ENCODE data around the gene RAB12. TPM values are rescaled to one million over a fixed set of nuclear protein-coding genes. Genes with fewer than 3 reads are reported as not detected.

Gene RAB12
- total RNA-seq, 4 donors from 2014 or later, result 36.3 to 60.9 (median 49.8) TPM

DNA sequence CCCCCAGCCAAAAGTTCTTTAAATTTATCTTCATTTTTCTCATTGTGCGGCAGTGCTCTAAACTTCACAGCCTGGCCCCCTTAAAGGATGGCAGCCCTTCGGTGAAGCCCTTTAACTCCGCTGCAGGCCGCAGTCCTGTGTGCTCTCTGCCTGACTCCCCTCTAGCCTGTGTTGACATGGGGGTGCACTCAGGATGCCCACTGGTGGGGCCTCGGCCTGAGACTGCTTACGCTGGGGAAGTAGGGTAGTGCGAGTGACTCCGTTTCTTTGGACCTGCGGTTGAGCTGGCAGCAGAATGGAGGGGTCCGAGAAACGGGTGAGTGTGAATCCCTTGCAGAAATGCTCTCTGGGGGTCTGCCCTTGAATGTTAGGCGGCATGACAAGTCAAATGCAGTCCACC lies 5.6 kb downstream of the RAB12 start:
- intact Hi-C loops (cut with DNase I), result no loop called here
- Histone ChIP-seq H3K4me3 (replicated peaks in 1 of 3) (no peak overlapping the region), H3K36me3 (no peaks in the 10 kb centered on the region), H3K4me1 (peaks cover 26 to 29% of the 10 kb centered on the region in 2 donors), H3K9me3 (no peaks in the 10 kb centered on the region), H3K27me3 (no peaks in the 10 kb centered on the region), H3K27ac (no peak overlapping the region)
- TF ChIP-seq POLR2A (IDR thresholded peaks at IDR 0.05), result no peak
- TF ChIP-seq, protein P1, sequence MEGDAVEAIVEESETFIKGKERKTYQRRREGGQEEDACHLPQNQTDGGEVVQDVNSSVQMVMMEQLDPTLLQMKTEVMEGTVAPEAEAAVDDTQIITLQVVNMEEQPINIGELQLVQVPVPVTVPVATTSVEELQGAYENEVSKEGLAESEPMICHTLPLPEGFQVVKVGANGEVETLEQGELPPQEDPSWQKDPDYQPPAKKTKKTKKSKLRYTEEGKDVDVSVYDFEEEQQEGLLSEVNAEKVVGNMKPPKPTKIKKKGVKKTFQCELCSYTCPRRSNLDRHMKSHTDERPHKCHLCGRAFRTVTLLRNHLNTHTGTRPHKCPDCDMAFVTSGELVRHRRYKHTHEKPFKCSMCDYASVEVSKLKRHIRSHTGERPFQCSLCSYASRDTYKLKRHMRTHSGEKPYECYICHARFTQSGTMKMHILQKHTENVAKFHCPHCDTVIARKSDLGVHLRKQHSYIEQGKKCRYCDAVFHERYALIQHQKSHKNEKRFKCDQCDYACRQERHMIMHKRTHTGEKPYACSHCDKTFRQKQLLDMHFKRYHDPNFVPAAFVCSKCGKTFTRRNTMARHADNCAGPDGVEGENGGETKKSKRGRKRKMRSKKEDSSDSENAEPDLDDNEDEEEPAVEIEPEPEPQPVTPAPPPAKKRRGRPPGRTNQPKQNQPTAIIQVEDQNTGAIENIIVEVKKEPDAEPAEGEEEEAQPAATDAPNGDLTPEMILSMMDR (IDR thresholded peaks at IDR 0.05), result no peak
- WGBS, 2 donors, result 93 to 94% methylated on average over 12 of the region's 12 CpGs
- no peak for DNase-seq

DNA sequence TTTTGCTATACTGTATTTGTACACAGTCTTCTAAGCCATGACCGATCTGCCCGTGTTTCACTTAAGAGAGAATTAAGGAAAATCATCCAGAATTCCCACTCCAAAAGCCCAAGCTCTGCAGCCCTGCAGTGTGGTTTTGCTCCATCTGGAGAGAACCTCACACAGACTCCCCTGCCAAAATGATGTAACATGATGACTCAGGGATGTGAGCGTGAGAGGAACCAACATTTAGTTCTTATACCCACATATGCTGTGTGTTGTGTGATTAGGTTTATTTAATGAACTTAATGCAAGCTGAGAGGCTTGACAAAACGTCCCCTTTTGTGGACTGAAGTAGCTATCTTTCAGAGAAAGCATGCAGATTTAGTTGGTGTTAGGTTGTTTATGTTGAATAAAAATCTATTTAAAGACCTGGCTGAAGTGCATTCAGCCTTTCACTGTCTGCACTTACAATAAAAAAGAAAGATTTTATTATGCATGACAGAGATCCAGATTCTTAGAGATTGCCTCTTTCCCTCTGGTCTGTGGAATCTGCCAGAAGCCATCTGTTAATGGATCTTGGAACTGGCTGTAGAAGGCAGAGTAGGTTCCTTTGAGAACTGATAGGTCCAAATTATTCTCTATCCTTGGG lies 6.3 kb downstream of the RAB12 start:
- TF ChIP-seq POLR2A (IDR thresholded peaks at IDR 0.05), result no peak
- TF ChIP-seq, protein P1 (IDR thresholded peaks at IDR 0.05), result no peak
- Histone ChIP-seq H3K27ac (no peak overlapping the region), H3K27me3 (no peaks in the 10 kb centered on the region), H3K9me3 (no peaks in the 10 kb centered on the region), H3K4me1 (peaks cover 23 to 31% of the 10 kb centered on the region in 2 donors), H3K36me3 (no peaks in the 10 kb centered on the region), H3K4me3 (replicated peaks in 1 of 3) (no peak overlapping the region)
- intact Hi-C loops (cut with DNase I), result no loop called here
- no peak for DNase-seq
- WGBS, 2 donors, result 48 to 66% methylated on average over 4 of the region's 4 CpGs

DNA sequence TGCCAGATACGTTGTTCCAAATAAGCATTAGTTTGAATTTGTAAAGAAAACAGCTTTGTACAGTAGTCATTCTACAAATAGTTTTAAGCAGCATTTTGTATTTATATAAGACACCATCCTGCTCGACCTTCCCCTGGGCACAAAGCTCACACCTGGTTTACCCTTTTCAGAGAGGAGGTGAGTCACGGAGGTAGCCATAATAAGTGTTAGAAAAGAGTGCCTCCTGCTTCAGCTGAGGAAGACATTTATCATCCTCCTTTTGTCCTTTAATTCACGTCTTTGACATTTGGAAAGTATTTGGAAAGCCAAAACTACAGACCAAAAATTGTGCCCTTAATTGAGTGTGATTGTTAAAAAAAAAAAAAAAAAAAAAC lies 6.8 kb downstream of the RAB12 start:
- H3K4me1 ChIP-seq, result peaks cover 19 to 33% of the 10 kb centered on the region in 2 donors
- H3K27ac ChIP-seq, result no peak overlapping the region
- 66 to 80% methylated on average over 4 of the region's 4 CpGs for WGBS, 2 donors

DNA sequence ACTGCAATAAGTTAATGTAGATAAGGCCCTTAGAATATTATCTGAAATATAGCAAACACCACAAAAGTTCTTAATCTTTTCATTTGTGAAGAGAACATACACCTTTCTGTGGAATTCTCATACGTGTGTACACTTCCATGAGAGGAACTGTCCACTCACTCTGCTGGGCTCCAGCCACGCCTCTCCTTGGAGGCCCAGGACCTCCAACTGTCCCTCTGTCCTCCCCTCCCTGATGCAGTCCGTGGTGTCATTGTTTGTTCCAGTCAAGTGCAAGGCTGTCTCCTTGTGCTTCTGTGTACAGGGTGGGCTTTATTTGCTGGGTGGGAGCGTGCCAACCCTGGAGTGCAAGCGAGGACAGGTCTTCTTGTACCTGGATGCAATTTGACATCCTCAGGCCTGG lies 8.7 kb downstream of the RAB12 start:
- no peaks in the 10 kb centered on the region for H3K36me3 ChIP-seq
- intact Hi-C loops (cut with DNase I), result no loop called here
- no peak for DNase-seq
- no peaks in the 10 kb centered on the region for H3K27me3 ChIP-seq
- no peaks in the 10 kb centered on the region for H3K9me3 ChIP-seq
- TF ChIP-seq POLR2A (IDR thresholded peaks at IDR 0.05), result no peak
- TF ChIP-seq, protein P1 (IDR thresholded peaks at IDR 0.05), result no peak
- H3K4me3 ChIP-seq (replicated peaks in 1 of 3), result no peak overlapping the region
- WGBS, 2 donors, result 90 to 97% methylated on average over 5 of the region's 5 CpGs
- H3K27ac ChIP-seq, result no peak overlapping the region
- peaks cover 10 to 23% of the 10 kb centered on the region in 2 donors for H3K4me1 ChIP-seq

More for the DNA sequence above, 6.8 kb downstream of the RAB12 start:
- TF ChIP-seq, protein P1 (IDR thresholded peaks at IDR 0.05), result no peak
- no peak for TF ChIP-seq POLR2A (IDR thresholded peaks at IDR 0.05)
- H3K27me3 ChIP-seq, result no peaks in the 10 kb centered on the region
- DNase-seq, result no peak
- intact Hi-C loops (cut with DNase I), result no loop called here
- H3K36me3 ChIP-seq, result no peaks in the 10 kb centered on the region
- no peaks in the 10 kb centered on the region for H3K9me3 ChIP-seq
- H3K4me3 ChIP-seq (replicated peaks in 1 of 3), result no peak overlapping the region

DNA sequence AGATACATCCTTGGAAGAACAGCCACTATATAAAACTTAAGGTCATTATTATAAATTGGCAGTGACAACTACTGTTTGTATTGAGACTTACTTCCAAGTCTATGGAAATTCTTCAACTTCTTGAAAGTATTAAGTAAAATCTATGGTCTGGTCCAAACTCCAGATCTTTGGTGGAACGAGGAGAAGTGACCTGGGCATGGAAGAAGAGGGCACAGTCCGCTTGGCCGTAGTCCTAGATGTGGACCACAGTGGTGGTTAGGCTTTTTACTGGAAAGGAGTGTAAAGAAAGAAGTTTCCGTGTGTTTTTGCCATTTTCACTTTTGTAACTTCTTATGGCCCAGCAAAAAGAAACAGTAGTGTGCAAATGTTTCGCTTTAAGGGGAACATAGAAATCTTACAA lies 9.8 kb downstream of the RAB12 start:
- Histone ChIP-seq H3K27ac (no peak overlapping the region), H3K27me3 (no peaks in the 10 kb centered on the region), H3K4me3 (replicated peaks in 1 of 3) (no peak overlapping the region), H3K36me3 (no peaks in the 10 kb centered on the region), H3K9me3 (no peaks in the 10 kb centered on the region), H3K4me1 (peaks cover 9 to 29% of the 10 kb centered on the region in 2 donors)
- no peak for TF ChIP-seq POLR2A (IDR thresholded peaks at IDR 0.05)
- TF ChIP-seq, protein P1 (IDR thresholded peaks at IDR 0.05), result no peak
- intact Hi-C loops (cut with DNase I), result no loop called here
- 90 to 93% methylated on average over 5 of the region's 5 CpGs for WGBS, 2 donors
- DNase-seq, result no peak
